HEK293 (cell line): ENCODE measurements around the gene NDUFB10.

Experiments
- CTCF ChIA-PET: fragments of 350-600 bp; formaldehyde crosslinking; extraction: SDS; loops from one replicate; lab custom pipeline; 2021; ENCODE audit warnings: antibody characterized with exemption; lab: Yijun Ruan, JAX
- POLR2A ChIA-PET: fragments of 300-600 bp; formaldehyde crosslinking; extraction: SDS; loops from one replicate; lab custom pipeline; 2020; ENCODE audit warnings: antibody characterized with exemption, inconsistent platforms; lab: Yijun Ruan, JAX
- H3K27ac ChIP-seq: fragments of 200-500 bp; sonication (Bioruptor generic); 2 replicates; pipeline ENCODE4 v1.5.1; 2014; ENCODE audit warnings: low read depth, low read length, control low read depth, inconsistent platforms; ENCODE audit errors: extremely low read depth
- H3K36me3 ChIP-seq, 2 experiments: fragments of 200-500 bp in 1 of 2; sonication (Bioruptor generic) in 1 of 2; 1 replicate in 1 of 2; 2 replicates in 1 of 2; pipeline ENCODE4 v1.5.1; 2014 to 2017; ENCODE audit warnings: inconsistent platforms in 2 of 2, low read length in 2 of 2; ENCODE audit not compliant: control insufficient read depth in 2 of 2, insufficient read depth in 1 of 2
- H3K4me1 ChIP-seq: fragments of 200-500 bp; sonication (Bioruptor generic); 2 replicates; pipeline ENCODE4 v1.5.1; 2014; ENCODE audit warnings: mild to moderate bottlenecking, low read length, inconsistent platforms; ENCODE audit not compliant: control insufficient read depth, insufficient read depth
- H3K4me3 ChIP-seq: 2 replicates; pipeline ENCODE4 v1.5.1; 2011; ENCODE audit warnings: low read depth, mild to moderate bottlenecking, control low read depth, low read length, moderate library complexity
- H3K9me3 ChIP-seq: fragments of 200-500 bp; sonication (Bioruptor generic); 2 replicates; pipeline ENCODE4 v1.5.1; 2014; ENCODE audit warnings: low read depth, low read length, inconsistent platforms; ENCODE audit not compliant: control insufficient read depth, insufficient read depth
- EGR2 ChIP-seq: fragments of 450-650 bp; formaldehyde crosslinking; IDR thresholded peaks from 2 replicates; pipeline ENCODE4 v1.5.1; 2016; ENCODE audit warnings: low read depth, missing biosample characterization, missing genetic modification characterization
- KLF1 ChIP-seq: fragments of 450-650 bp; formaldehyde crosslinking; IDR thresholded peaks from 2 replicates; pipeline ENCODE4 v1.5.1; 2016; ENCODE audit warnings: missing biosample characterization, missing genetic modification characterization
- KLF8 ChIP-seq: fragments of 450-650 bp; formaldehyde crosslinking; IDR thresholded peaks from 2 replicates; pipeline ENCODE4 v1.5.1; 2016; ENCODE audit warnings: missing biosample characterization, missing genetic modification characterization
- KLF9 ChIP-seq: fragments of 450-650 bp; formaldehyde crosslinking; IDR thresholded peaks from 2 replicates; pipeline ENCODE4 v1.5.1; 2016; ENCODE audit warnings: missing biosample characterization, missing genetic modification characterization, low read depth
- SP2 ChIP-seq: fragments of 450-650 bp; formaldehyde crosslinking; IDR thresholded peaks from 2 replicates; pipeline ENCODE4 v1.5.1; 2016; ENCODE audit warnings: missing biosample characterization, missing genetic modification characterization
- ZBTB17 ChIP-seq: fragments of 450-650 bp; formaldehyde crosslinking; IDR thresholded peaks from 2 replicates; pipeline ENCODE4 v1.5.1; 2016; ENCODE audit warnings: missing biosample characterization, missing genetic modification characterization
- ZBTB49 ChIP-seq: fragments of 450-650 bp; formaldehyde crosslinking; IDR thresholded peaks from 2 replicates; pipeline ENCODE4 v1.5.1; 2016; ENCODE audit warnings: missing biosample characterization, missing genetic modification characterization, low read depth
- ZBTB8A ChIP-seq: fragments of 450-650 bp; formaldehyde crosslinking; IDR thresholded peaks from 2 replicates; pipeline ENCODE4 v1.5.1; 2016; ENCODE audit warnings: missing biosample characterization, missing genetic modification characterization
- ZEB2 ChIP-seq: fragments of 450-650 bp; formaldehyde crosslinking; IDR thresholded peaks from 2 replicates; pipeline ENCODE4 v1.5.1; 2016; ENCODE audit warnings: missing biosample characterization, missing genetic modification characterization
- ZFHX2 ChIP-seq: fragments of 450-650 bp; formaldehyde crosslinking; conservative IDR thresholded peaks from 2 replicates; pipeline ENCODE4 v1.5.1; 2016; ENCODE audit warnings: missing biosample characterization, missing genetic modification characterization
- ZNF214 ChIP-seq: fragments of 450-650 bp; formaldehyde crosslinking; IDR thresholded peaks from 2 replicates; pipeline ENCODE4 v1.5.1; 2017; ENCODE audit warnings: missing biosample characterization, mild to moderate bottlenecking, missing genetic modification characterization, borderline replicate concordance
- ZNF324 ChIP-seq: fragments of 450-650 bp; formaldehyde crosslinking; IDR thresholded peaks from 2 replicates; pipeline ENCODE4 v1.5.1; 2016; ENCODE audit warnings: missing biosample characterization, missing genetic modification characterization
- ZNF335 ChIP-seq: fragments of 450-650 bp; formaldehyde crosslinking; conservative IDR thresholded peaks from 2 replicates; pipeline ENCODE4 v1.5.1; 2016; ENCODE audit warnings: missing biosample characterization, missing genetic modification characterization
- ZNF341 ChIP-seq: fragments of 450-650 bp; formaldehyde crosslinking; IDR thresholded peaks from 2 replicates; pipeline ENCODE4; 2016; ENCODE audit warnings: low read depth, missing biosample characterization, missing genetic modification characterization
- ZNF501 ChIP-seq: fragments of 450-650 bp; formaldehyde crosslinking; IDR thresholded peaks from 2 replicates; pipeline ENCODE4 v1.5.1; 2016; ENCODE audit warnings: missing biosample characterization, missing genetic modification characterization
- ZNF600 ChIP-seq: fragments of 450-650 bp; formaldehyde crosslinking; IDR thresholded peaks from 2 replicates; pipeline ENCODE4 v1.5.1; 2016; ENCODE audit warnings: missing biosample characterization, missing genetic modification characterization
- ZNF747 ChIP-seq: fragments of 450-650 bp; formaldehyde crosslinking; IDR thresholded peaks from 2 replicates; pipeline ENCODE4 v1.5.1; 2016; ENCODE audit warnings: missing biosample characterization, missing genetic modification characterization
- ZNF768 ChIP-seq: fragments of 450-650 bp; formaldehyde crosslinking; IDR thresholded peaks from 2 replicates; pipeline ENCODE4 v1.5.1; 2018; ENCODE audit warnings: missing biosample characterization, mild to moderate bottlenecking, missing genetic modification characterization
- TF ChIP-seq, protein P1 (sequence below): fragments of 450-650 bp; formaldehyde crosslinking; IDR thresholded peaks from 2 replicates; pipeline ENCODE4 v1.5.1; 2016; ENCODE audit warnings: missing biosample characterization, missing genetic modification characterization
- TF ChIP-seq, protein P2 (sequence below): fragments of 450-650 bp; formaldehyde crosslinking; conservative IDR thresholded peaks from 2 replicates; pipeline ENCODE4 v1.5.1; 2016; ENCODE audit warnings: low read depth, missing biosample characterization, missing genetic modification characterization

The NDUFB10 gene

GRCh38 chr16:1920727-1921171 is 38.6 kb upstream of the NDUFB10 start:
- no peaks in the 10 kb centered on the region for H3K36me3 ChIP-seq
- CTCF ChIA-PET: interaction anchor here (1.2 kb wide), 1 partner anchor 9 kb away, joined by 7 read pairs; no protein-coding TSS in a partner anchor
- no peak overlapping the region for H3K27ac ChIP-seq
- no peak for TF ChIP-seq ZBTB49 (tag by site-specific recombination)
- peak; percentile 48; the same call in 1 of the 2 replicates for TF ChIP-seq KLF1 (tag by site-specific recombination)
- TF ChIP-seq KLF9: peak; percentile 43; the same call in 1 of the 2 replicates
- TF ChIP-seq ZBTB17 (tag by site-specific recombination): peak; percentile 95
- TF ChIP-seq, protein P1, sequence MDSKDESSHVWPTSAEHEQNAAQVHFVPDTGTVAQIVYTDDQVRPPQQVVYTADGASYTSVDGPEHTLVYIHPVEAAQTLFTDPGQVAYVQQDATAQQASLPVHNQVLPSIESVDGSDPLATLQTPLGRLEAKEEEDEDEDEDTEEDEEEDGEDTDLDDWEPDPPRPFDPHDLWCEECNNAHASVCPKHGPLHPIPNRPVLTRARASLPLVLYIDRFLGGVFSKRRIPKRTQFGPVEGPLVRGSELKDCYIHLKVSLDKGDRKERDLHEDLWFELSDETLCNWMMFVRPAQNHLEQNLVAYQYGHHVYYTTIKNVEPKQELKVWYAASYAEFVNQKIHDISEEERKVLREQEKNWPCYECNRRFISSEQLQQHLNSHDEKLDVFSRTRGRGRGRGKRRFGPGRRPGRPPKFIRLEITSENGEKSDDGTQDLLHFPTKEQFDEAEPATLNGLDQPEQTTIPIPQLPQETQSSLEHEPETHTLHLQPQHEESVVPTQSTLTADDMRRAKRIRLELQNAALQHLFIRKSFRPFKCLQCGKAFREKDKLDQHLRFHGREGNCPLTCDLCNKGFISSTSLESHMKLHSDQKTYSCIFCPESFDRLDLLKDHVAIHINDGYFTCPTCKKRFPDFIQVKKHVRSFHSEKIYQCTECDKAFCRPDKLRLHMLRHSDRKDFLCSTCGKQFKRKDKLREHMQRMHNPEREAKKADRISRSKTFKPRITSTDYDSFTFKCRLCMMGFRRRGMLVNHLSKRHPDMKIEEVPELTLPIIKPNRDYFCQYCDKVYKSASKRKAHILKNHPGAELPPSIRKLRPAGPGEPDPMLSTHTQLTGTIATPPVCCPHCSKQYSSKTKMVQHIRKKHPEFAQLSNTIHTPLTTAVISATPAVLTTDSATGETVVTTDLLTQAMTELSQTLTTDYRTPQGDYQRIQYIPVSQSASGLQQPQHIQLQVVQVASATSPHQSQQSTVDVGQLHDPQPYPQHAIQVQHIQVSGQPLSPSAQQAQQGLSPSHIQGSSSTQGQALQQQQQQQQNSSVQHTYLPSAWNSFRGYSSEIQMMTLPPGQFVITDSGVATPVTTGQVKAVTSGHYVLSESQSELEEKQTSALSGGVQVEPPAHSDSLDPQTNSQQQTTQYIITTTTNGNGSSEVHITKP (tag by site-specific recombination): peak; percentile 12; the same call in 1 of the 2 replicates
- peak; percentile 51 for TF ChIP-seq ZNF335 (tag by site-specific recombination)
- no peak for TF ChIP-seq ZNF324 (tag by site-specific recombination)
- no peak for TF ChIP-seq ZNF747 (tag by site-specific recombination)
- TF ChIP-seq ZEB2 (tag by site-specific recombination): 0 out of 2 replicates have a peak, but pooled peaks have one; percentile 22
- TF ChIP-seq ZNF768: peak; percentile 17; the same call in 1 of the 2 replicates
- TF ChIP-seq SP2 (tag by site-specific recombination): peak; percentile 72
- TF ChIP-seq ZNF600 (tag by site-specific recombination): peak; percentile 85
- no peak for TF ChIP-seq ZNF214 (tag by site-specific recombination)
- peak; percentile 58; the same call in 1 of the 2 replicates for TF ChIP-seq ZFHX2 (tag by site-specific recombination)
- no peak for TF ChIP-seq KLF8 (tag by site-specific recombination)
- TF ChIP-seq ZNF341: peak; percentile 30; the same call in 1 of the 2 replicates
- TF ChIP-seq ZNF501: no peak
- TF ChIP-seq EGR2 (tag by site-specific recombination): peak; percentile 22; the same call in 1 of the 2 replicates
- TF ChIP-seq, protein P2, sequence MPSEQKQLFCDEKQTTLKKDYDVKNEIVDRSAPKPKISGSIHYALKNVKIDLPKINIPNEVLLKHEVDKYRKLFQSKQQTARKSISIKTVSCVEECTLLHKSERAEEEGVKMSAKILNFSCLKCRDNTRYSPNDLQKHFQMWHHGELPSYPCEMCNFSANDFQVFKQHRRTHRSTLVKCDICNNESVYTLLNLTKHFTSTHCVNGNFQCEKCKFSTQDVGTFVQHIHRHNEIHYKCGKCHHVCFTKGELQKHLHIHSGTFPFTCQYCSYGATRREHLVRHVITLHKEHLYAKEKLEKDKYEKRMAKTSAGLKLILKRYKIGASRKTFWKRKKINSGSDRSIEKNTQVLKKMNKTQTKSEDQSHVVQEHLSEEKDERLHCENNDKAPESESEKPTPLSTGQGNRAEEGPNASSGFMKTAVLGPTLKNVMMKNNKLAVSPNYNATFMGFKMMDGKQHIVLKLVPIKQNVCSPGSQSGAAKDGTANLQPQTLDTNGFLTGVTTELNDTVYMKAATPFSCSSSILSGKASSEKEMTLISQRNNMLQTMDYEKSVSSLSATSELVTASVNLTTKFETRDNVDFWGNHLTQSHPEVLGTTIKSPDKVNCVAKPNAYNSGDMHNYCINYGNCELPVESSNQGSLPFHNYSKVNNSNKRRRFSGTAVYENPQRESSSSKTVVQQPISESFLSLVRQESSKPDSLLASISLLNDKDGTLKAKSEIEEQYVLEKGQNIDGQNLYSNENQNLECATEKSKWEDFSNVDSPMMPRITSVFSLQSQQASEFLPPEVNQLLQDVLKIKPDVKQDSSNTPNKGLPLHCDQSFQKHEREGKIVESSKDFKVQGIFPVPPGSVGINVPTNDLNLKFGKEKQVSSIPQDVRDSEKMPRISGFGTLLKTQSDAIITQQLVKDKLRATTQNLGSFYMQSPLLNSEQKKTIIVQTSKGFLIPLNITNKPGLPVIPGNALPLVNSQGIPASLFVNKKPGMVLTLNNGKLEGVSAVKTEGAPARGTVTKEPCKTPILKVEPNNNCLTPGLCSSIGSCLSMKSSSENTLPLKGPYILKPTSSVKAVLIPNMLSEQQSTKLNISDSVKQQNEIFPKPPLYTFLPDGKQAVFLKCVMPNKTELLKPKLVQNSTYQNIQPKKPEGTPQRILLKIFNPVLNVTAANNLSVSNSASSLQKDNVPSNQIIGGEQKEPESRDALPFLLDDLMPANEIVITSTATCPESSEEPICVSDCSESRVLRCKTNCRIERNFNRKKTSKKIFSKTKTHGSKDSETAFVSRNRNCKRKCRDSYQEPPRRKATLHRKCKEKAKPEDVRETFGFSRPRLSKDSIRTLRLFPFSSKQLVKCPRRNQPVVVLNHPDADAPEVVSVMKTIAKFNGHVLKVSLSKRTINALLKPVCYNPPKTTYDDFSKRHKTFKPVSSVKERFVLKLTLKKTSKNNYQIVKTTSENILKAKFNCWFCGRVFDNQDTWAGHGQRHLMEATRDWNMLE (tag by site-specific recombination): no peak
- TF ChIP-seq ZBTB8A (tag by site-specific recombination): peak; percentile 47; the same call in 1 of the 2 replicates
- H3K4me1 ChIP-seq: no peaks in the 10 kb centered on the region; the same call in 1 of the 2 replicates
- no peak overlapping the region for H3K4me3 ChIP-seq
- POLR2A ChIA-PET: interaction anchor here (1.0 to 1.2 kb wide), 2 partner anchors 23 to 44 kb away, joined by 3 to 6 read pairs; partner anchors contain the start of gene RPS2
- no peaks in the 10 kb centered on the region for H3K9me3 ChIP-seq
